GM13977 (cell line): Measurements from ENCODE around the gene DUSP8.

Source experiments
- DNase-seq: peaks from one replicate; pipeline ENCODE4 v3.0.0; 2012; ENCODE audit warnings: low spot score
- CTCF ChIP-seq: IDR thresholded peaks from 2 replicates; pipeline ENCODE4 v1.5.1; 2012; ENCODE audit warnings: mild to moderate bottlenecking, control low read depth; ENCODE audit not compliant: insufficient read depth; ENCODE audit errors: extremely low read depth, missing control alignments
- in situ Hi-C: fragments of 300-500 bp; cut with MboI; formaldehyde crosslinking; loops from one replicate; pipeline ENCODE4 v1.12.0; 2022; ENCODE audit warnings: low sequenced_read_pairs, low pct_unique_long_range_greater_than_20kb, mixed read lengths, inconsistent platforms; ENCODE audit not compliant: unreplicated experiment

Gene DUSP8

GRCh38 chr11:1532606-1533341 is 39.3 kb downstream of the DUSP8 start:
- no peak for DNase-seq
- in situ Hi-C loops, result no loop called here
- no peak for TF ChIP-seq CTCF

- TF ChIP-seq CTCF, result no peak
- in situ Hi-C loops, result no loop called here
- DNase-seq, result no peak
Measured at GRCh38 chr11:1532014-1532586, 40.0 kb downstream of the DUSP8 start.

- DNase-seq, result no peak
- no peak for TF ChIP-seq CTCF
- in situ Hi-C loops, result no loop called here
Measured at GRCh38 chr11:1531449-1532013, 40.5 kb downstream of the DUSP8 start.

GRCh38 chr11:1530686-1531448 is 41.2 kb downstream of the DUSP8 start:
- TF ChIP-seq CTCF, result no peak
- in situ Hi-C loops, result no loop called here
- no peak for DNase-seq

GRCh38 chr11:1529774-1530173 is 42.3 kb downstream of the DUSP8 start:
- no peak for TF ChIP-seq CTCF
- no peak for DNase-seq
- in situ Hi-C loops, result no loop called here

- in situ Hi-C loops, result no loop called here
- DNase-seq, result no peak
- TF ChIP-seq CTCF, result no peak
Measured at GRCh38 chr11:1529286-1529685, 42.8 kb downstream of the DUSP8 start.
